ENCODE data around the gene SFMBT2.

The SFMBT2 gene

DNA sequence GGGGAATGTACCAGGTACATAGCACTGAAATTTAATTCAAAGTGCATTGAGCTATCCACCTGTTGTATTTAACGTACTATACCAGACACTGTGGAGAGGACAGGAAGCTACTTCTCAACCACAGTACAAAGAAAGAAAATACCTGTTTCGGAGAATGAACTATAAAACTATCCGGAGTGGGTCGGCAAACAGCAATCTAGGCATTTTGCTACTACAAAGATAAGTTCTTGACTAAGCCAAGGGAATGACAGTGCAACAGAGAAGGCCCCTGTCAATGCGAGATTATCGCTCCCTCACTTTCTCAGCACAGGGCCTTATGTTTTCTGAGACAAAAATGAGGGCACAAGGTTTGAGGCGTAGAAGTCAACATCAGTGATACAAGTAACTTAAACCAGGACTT, 27.4 kb downstream of the SFMBT2 start:
- TF ChIP-seq CREB1 (IDR thresholded peaks at IDR 0.05; ENCODE audit: low read depth) (no peak), CEBPB (IDR thresholded peaks at IDR 0.05) (no peak)

DNA sequence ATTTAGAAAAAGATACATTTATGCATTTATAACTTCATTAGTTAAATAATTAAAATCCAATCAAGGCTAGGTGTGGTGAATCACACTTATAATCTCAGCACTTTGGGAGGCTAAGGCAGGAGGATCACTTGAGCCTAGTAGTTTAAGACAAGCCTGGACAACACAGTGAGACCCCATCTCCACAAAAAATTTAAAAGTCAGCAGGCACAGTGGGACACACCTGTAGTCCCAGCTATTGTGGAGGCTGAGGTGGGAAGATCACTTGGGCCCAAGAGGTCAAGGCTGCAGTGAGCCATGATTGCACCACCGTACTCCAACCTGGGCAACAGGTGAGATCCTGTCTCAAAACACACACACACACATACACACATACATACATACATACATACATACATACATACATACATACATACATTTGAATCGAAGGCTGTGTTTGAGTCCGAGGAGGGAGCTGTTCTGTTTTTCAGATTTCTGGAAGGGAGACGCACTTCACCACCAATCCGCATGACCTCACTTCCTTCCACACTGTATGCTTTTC, 30.1 kb downstream of the SFMBT2 start:
- TF ChIP-seq YY1 (IDR thresholded peaks at IDR 0.05; ENCODE audit: low read depth) (no peak), TAF1 (IDR thresholded peaks at IDR 0.05; ENCODE audit: low read depth) (no peak), FOXM1 (IDR thresholded peaks at IDR 0.05; ENCODE audit: borderline replicate concordance, low read depth) (no peak), EP300 (IDR thresholded peaks at IDR 0.05; ENCODE audit: borderline replicate concordance) (no peak), TCF12 (IDR thresholded peaks at IDR 0.05; ENCODE audit: low read depth) (no peak)
- TF ChIP-seq, protein P1, sequence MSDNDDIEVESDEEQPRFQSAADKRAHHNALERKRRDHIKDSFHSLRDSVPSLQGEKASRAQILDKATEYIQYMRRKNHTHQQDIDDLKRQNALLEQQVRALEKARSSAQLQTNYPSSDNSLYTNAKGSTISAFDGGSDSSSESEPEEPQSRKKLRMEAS (IDR thresholded peaks at IDR 0.05): no peak

DNA sequence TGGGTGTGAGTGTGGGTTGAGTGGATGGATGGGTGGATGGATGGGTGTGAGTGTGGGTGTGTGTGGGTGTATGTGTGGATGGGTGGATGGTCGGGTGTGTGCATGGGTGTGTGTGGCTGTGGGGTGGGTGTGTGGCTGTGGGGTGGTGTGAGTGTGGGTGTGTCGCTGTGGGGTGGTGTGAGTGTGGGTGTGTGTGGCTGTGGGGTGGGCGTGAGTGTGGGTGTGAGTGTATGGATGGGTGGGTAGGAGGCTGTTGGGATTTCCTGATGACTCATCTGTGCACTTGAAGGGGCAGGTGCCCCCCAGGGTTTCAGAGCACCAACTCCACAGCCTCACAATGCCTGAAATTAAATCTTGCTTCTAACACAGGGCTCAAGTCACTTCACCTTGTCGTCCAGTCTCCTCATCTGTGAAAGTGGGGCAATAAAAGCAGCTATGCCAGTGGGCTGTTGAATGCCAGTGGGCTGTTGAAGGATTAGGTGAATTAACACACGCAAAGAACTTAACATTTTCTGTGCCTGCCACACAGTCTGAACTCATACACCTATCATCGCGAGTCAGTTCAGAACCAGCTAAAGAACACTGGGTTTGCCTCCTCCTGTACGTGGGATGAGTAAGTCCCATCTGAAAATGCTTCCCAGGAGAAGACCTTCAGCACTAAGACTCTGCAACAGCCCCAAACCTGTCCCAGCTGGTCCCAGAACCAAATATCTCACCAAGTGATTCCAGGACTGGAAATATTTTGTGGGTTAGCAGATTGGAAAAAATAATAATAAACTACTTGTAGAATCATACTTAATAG, 32.0 kb downstream of the SFMBT2 start:
- TF ChIP-seq CREB1 (IDR thresholded peaks at IDR 0.05; ENCODE audit: low read depth) (no peak), EP300 (IDR thresholded peaks at IDR 0.05; ENCODE audit: borderline replicate concordance) (no peak), TAF1 (IDR thresholded peaks at IDR 0.05; ENCODE audit: low read depth) (no peak), NFIC (IDR thresholded peaks at IDR 0.05) (no peak), CEBPB (IDR thresholded peaks at IDR 0.05) (no peak), RAD21 (IDR thresholded peaks at IDR 0.05; ENCODE audit: low read depth) (no peak), TCF12 (IDR thresholded peaks at IDR 0.05; ENCODE audit: low read depth) (no peak), YY1 (IDR thresholded peaks at IDR 0.05; ENCODE audit: low read depth) (no peak), EGR1 (IDR thresholded peaks at IDR 0.05) (no peak), TEAD4 (IDR thresholded peaks at IDR 0.05) (no peak), ZBTB7A (IDR thresholded peaks at IDR 0.05; ENCODE audit: low read depth) (no peak), FOXM1 (IDR thresholded peaks at IDR 0.05; ENCODE audit: borderline replicate concordance, low read depth) (no peak)
- TF ChIP-seq, protein P2, sequence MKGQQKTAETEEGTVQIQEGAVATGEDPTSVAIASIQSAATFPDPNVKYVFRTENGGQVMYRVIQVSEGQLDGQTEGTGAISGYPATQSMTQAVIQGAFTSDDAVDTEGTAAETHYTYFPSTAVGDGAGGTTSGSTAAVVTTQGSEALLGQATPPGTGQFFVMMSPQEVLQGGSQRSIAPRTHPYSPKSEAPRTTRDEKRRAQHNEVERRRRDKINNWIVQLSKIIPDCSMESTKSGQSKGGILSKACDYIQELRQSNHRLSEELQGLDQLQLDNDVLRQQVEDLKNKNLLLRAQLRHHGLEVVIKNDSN (IDR thresholded peaks at IDR 0.05): no peak
- TF ChIP-seq, protein P1 (IDR thresholded peaks at IDR 0.05): no peak
- TF ChIP-seq, protein P3, sequence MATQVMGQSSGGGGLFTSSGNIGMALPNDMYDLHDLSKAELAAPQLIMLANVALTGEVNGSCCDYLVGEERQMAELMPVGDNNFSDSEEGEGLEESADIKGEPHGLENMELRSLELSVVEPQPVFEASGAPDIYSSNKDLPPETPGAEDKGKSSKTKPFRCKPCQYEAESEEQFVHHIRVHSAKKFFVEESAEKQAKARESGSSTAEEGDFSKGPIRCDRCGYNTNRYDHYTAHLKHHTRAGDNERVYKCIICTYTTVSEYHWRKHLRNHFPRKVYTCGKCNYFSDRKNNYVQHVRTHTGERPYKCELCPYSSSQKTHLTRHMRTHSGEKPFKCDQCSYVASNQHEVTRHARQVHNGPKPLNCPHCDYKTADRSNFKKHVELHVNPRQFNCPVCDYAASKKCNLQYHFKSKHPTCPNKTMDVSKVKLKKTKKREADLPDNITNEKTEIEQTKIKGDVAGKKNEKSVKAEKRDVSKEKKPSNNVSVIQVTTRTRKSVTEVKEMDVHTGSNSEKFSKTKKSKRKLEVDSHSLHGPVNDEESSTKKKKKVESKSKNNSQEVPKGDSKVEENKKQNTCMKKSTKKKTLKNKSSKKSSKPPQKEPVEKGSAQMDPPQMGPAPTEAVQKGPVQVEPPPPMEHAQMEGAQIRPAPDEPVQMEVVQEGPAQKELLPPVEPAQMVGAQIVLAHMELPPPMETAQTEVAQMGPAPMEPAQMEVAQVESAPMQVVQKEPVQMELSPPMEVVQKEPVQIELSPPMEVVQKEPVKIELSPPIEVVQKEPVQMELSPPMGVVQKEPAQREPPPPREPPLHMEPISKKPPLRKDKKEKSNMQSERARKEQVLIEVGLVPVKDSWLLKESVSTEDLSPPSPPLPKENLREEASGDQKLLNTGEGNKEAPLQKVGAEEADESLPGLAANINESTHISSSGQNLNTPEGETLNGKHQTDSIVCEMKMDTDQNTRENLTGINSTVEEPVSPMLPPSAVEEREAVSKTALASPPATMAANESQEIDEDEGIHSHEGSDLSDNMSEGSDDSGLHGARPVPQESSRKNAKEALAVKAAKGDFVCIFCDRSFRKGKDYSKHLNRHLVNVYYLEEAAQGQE (IDR thresholded peaks at IDR 0.05; ENCODE audit: low read depth): no peak

DNA sequence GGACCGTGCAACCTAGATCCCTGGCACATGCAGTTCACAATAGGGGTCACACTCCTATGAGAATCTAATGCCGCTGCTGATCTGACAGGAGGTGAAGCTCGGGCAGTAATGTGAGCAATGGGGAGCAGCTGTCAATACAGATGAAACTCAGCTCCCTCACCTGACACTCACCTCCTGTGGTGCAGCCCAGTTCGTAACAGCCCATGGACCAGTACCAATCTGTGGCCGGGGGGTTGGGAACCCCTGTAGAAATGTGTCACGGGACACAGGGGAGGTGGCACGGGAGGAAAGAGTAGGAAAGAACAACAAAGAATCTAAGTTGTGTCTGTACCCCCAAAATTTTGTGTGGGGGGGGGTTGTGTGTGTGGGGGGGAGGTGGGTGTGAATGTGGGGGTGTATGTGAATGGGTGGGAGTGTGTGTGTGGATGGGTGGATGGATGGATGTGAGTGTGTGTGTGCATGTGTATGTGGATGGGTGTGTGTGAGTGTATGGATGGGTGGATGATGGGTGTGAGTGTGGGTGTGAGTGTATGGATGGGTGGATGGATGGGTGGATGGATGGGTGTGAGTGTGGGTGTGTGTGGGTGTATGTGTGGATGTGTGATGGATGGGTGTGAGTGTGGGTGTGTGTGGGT, 33.1 kb downstream of the SFMBT2 start:
- TF ChIP-seq NFIC (IDR thresholded peaks at IDR 0.05) (no peak), TAF1 (IDR thresholded peaks at IDR 0.05; ENCODE audit: low read depth) (no peak), EP300 (IDR thresholded peaks at IDR 0.05; ENCODE audit: borderline replicate concordance) (no peak), ZBTB7A (IDR thresholded peaks at IDR 0.05; ENCODE audit: low read depth) (no peak)

DNA sequence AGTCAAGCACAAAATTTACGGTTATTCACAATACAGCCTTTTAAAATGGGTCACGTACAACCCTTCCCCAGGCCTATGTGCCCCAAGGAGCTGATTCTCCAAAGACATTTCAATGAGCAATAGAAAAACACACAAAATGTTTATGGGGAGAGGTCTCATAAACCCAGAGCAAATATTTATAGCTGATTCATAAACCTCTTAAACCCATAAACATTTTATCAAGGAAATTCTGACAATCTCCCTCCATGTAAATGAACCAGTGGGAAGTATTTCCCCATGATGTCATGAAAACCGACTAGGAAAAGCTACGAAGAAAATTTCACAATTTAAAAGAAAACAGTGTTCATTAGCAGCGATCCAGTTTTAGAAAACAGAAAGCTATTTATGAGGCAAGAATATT, 36.0 kb downstream of the SFMBT2 start:
- TF ChIP-seq FOXM1 (IDR thresholded peaks at IDR 0.05; ENCODE audit: borderline replicate concordance, low read depth) (no peak), CREB1 (IDR thresholded peaks at IDR 0.05; ENCODE audit: low read depth) (no peak), TEAD4 (IDR thresholded peaks at IDR 0.05) (no peak), TAF1 (IDR thresholded peaks at IDR 0.05; ENCODE audit: low read depth) (no peak), EP300 (IDR thresholded peaks at IDR 0.05; ENCODE audit: borderline replicate concordance) (no peak), NFIC (IDR thresholded peaks at IDR 0.05) (no peak), CEBPB (IDR thresholded peaks at IDR 0.05) (no peak), TCF12 (IDR thresholded peaks at IDR 0.05; ENCODE audit: low read depth) (no peak), YY1 (IDR thresholded peaks at IDR 0.05; ENCODE audit: low read depth) (no peak), RAD21 (IDR thresholded peaks at IDR 0.05; ENCODE audit: low read depth) (no peak)
- TF ChIP-seq, protein P3 (IDR thresholded peaks at IDR 0.05; ENCODE audit: low read depth): no peak
- TF ChIP-seq, protein P2 (IDR thresholded peaks at IDR 0.05): no peak
- TF ChIP-seq, protein P1 (IDR thresholded peaks at IDR 0.05): no peak

Measured in Ishikawa (cell line).